ENCODE measurements around the gene SIGLEC15. TPM values are rescaled to one million over a fixed set of nuclear protein-coding genes. Genes with fewer than 3 reads are reported as not detected.

Gene SIGLEC15
- total RNA-seq, 1 donor from 2014 or later = 0.85 TPM

GRCh38 chr18:45783097-45784075 is 42.1 kb upstream of the SIGLEC15 start:
- no peaks in the 10 kb centered on the region for H3K9me3 Mint-ChIP-seq (ENCODE audit: low read depth)
- no peak for DNase-seq (ENCODE audit: low spot score)
- peak overlapping the region; percentile 90 for H3K27ac Mint-ChIP-seq (ENCODE audit: unreplicated experiment)
- H3K36me3 Mint-ChIP-seq (ENCODE audit: low read depth) = no peaks in the 10 kb centered on the region
- TF ChIP-seq CTCF (IDR thresholded peaks at IDR 0.05) = no peak
- no peaks in the 10 kb centered on the region for H3K27me3 Mint-ChIP-seq (ENCODE audit: low read depth)
- H3K4me1 Mint-ChIP-seq (ENCODE audit: low read depth) = peaks cover 47% of the 10 kb centered on the region
- H3K4me3 Mint-ChIP-seq (ENCODE audit: unreplicated experiment) = no peak overlapping the region

GRCh38 chr18:45785134-45785533 is 40.3 kb upstream of the SIGLEC15 start:
- no peaks in the 10 kb centered on the region for H3K36me3 Mint-ChIP-seq (ENCODE audit: low read depth)
- H3K9me3 Mint-ChIP-seq (ENCODE audit: low read depth) = no peaks in the 10 kb centered on the region
- no peaks in the 10 kb centered on the region for H3K27me3 Mint-ChIP-seq (ENCODE audit: low read depth)
- no peak for DNase-seq (ENCODE audit: low spot score)
- H3K27ac Mint-ChIP-seq (ENCODE audit: unreplicated experiment) = peak overlapping the region; percentile 86
- H3K4me3 Mint-ChIP-seq (ENCODE audit: unreplicated experiment) = no peak overlapping the region
- peaks cover 52% of the 10 kb centered on the region for H3K4me1 Mint-ChIP-seq (ENCODE audit: low read depth)
- no peak for TF ChIP-seq CTCF (IDR thresholded peaks at IDR 0.05)

GRCh38 chr18:45786941-45787340 is 38.5 kb upstream of the SIGLEC15 start:
- no peak overlapping the region for H3K4me3 Mint-ChIP-seq (ENCODE audit: unreplicated experiment)
- H3K4me1 Mint-ChIP-seq (ENCODE audit: low read depth) = peaks cover 55% of the 10 kb centered on the region
- no peak overlapping the region for H3K27ac Mint-ChIP-seq (ENCODE audit: unreplicated experiment)
- DNase-seq (ENCODE audit: low spot score) = no peak
- peaks cover 4% of the 10 kb centered on the region for H3K9me3 Mint-ChIP-seq (ENCODE audit: low read depth)
- peak; percentile 3 for TF ChIP-seq CTCF (IDR thresholded peaks at IDR 0.05)
- H3K27me3 Mint-ChIP-seq (ENCODE audit: low read depth) = no peaks in the 10 kb centered on the region
- H3K36me3 Mint-ChIP-seq (ENCODE audit: low read depth) = peaks cover 1% of the 10 kb centered on the region

- Mint-ChIP-seq H3K4me3 (ENCODE audit: unreplicated experiment) (no peak overlapping the region), H3K36me3 (ENCODE audit: low read depth) (peaks cover 1% of the 10 kb centered on the region), H3K9me3 (ENCODE audit: low read depth) (peaks cover 4% of the 10 kb centered on the region), H3K27ac (ENCODE audit: unreplicated experiment) (no peak overlapping the region), H3K4me1 (ENCODE audit: low read depth) (peaks cover 56% of the 10 kb centered on the region), H3K27me3 (ENCODE audit: low read depth) (no peaks in the 10 kb centered on the region)
- DNase-seq (ENCODE audit: low spot score) = no peak
- TF ChIP-seq CTCF (IDR thresholded peaks at IDR 0.05) = no peak
Observed at GRCh38 chr18:45787346-45787745, 38.1 kb upstream of the SIGLEC15 start.

DNA sequence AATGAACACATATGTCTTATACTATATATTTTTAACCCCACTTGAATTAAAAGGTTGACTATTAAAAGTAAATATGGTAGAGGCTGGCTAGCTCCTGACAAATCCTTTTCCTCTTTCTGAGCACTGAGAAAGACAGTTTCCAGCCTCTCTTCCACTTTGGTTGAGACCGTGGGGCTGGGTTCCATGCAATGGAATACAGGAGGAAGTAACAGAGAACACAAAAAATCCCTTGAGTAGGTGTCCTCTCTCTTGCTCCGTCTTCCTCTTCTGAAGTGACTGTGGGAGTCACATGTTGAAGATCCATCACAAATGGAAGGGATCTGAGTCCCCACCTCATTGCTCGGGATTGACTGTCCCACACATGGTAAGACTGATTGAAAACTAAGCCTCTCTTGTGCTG is 36.6 kb upstream of the SIGLEC15 start:
- no peak for TF ChIP-seq CTCF (IDR thresholded peaks at IDR 0.05)
- no peak for DNase-seq (ENCODE audit: low spot score)
- Mint-ChIP-seq H3K27ac (ENCODE audit: unreplicated experiment) (no peak overlapping the region), H3K36me3 (ENCODE audit: low read depth) (peaks cover 1% of the 10 kb centered on the region), H3K27me3 (ENCODE audit: low read depth) (no peaks in the 10 kb centered on the region), H3K4me1 (ENCODE audit: low read depth) (peaks cover 55% of the 10 kb centered on the region), H3K4me3 (ENCODE audit: unreplicated experiment) (no peak overlapping the region), H3K9me3 (ENCODE audit: low read depth) (peaks cover 7% of the 10 kb centered on the region)
